Caki2 (cell line): Measurements from ENCODE around the gene FBXW2. TPM values are rescaled to one million over a fixed set of nuclear protein-coding genes. Genes with fewer than 3 reads are reported as not detected.
"Not testable (repeated sequence)": the region's sequence is repeated elsewhere in the genome, so short reads cannot be mapped to it uniquely, and the experiment has no call there.

Experiments used
- DNase-seq: peaks from one replicate; pipeline ENCODE4 v3.0.0-alpha.2; 2015; ENCODE audit warnings: low read depth
- in situ Hi-C: cut with HindIII; loops from 2 replicates; pipeline ENCODE4 v1.10.0; 2016; ENCODE audit warnings: low sequenced_read_pairs, low pct_unique_long_range_greater_than_20kb, mixed read lengths
- total RNA-seq: library from RNA; depleted of rRNA; stranded (reverse); fragments of >200 nt; shearing (Covaris generic); gene quantifications from 2 replicates; pipeline ENCODE4 v1.2.3, GENCODE V29; 2014; ENCODE audit warnings: low replicate concordance

FBXW2 gene
- total RNA-seq, 1 experiment from 2014 or later = 15.1 TPM

DNA sequence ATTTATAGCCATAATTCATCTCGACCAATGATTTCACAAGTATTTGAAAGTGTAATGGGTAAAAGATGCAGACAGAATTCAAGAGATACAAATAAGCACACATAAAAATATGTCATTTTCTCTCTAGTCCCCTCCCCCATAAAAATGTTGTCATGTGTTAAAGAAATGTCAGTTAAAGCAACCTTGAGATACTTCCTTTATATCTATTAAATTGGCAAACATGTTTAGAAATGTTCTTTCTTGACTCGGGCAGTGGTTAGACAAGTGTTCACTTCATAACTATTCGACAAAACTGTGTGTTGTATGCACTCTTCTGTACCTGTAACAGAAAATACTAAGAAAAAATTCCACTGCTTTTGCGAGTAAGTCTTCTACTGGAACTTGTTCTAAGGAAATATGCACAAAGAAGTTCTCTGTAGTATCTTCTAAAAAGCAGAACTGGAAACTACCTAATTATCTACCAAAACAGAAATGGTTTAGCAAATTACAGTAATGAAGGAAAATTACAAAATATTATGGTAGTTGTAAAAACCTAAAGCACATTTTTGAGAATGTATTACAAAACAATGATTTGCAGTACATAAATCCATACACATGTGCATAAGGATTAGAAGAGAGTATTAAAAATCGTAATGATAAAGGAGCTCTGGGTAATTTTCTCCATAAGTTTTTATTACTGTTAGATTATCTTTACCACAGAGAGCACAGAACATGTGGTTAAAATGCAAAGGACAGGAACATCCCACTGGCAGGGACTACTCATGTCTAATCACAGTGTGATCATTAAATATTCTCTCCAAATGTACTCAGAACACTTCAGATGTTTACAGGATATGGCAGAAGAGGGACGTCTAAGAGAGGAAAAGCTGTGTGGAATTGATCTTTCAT lies 35.9 kb downstream of the FBXW2 start:
- in situ Hi-C loops = no loop called here
- no peak for DNase-seq

DNA sequence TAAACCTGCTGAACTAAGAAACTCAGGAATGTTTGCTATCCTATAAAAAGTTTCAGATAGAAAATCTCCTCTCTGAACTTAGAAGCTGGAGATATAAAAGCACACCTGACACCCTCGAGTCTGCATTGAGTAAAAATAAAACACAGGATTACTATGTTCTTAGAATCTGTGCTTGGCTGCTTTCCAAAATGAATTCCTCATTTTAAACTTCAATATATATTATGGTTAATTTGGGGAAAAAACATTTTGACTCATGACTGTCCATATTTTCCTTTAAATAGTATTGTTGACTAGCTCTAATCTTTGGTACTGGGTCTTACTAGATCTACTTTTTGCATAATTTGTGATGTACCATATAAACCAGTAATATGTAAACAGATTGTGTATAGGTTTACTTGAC lies 36.7 kb downstream of the FBXW2 start:
- in situ Hi-C loops = no loop called here
- DNase-seq = no peak

DNA sequence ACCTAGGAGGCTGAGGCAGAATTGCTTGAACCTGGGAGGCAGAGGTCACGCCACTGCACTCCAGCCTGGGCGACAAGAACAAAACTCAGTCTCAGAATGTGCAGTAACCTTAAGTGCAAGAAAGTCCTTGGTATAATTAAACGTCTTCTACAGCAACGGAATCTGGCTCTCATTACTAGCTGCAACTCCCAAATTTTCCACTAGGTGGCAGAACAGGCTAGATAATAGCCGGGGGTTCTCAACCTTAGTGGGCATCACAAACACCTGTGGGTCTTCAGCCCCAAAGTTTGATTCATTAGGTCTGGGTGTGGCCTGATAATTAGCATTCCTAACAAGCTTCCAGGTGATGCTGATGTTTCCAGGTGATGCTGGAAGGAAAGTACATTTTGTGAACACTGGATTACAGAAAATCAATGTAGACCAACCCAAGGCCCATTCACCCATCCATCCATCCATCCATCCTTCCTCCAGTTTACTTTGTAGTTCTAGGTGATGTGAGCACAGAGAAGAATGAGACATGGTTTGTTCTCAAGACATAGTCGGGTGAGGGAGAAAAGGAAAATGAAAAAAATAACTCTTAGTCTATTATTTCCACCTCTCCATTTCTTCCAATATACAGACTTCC lies 37.3 kb downstream of the FBXW2 start:
- DNase-seq = peak; percentile 40
- in situ Hi-C loops = no loop called here

DNA sequence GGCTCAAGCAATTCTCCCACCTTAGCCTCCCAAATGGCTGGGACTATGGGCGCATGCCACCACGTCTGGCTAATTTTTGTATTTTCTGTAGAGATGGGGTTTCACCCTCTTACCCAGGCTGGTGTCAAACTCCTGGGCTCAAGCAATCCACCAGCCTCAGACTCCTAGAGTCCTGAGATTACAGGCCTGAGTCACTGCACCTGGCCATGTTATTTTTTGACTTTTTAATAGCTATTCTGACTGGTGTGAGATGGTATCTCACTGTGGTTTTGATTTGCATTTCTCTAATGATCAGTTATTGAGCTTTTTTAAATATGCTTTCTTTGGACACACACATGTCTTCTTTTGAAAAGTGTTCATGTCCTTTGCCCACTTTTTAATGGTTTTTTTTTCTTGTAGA lies 38.2 kb downstream of the FBXW2 start:
- no peak for DNase-seq
- in situ Hi-C loops = no loop called here

DNA sequence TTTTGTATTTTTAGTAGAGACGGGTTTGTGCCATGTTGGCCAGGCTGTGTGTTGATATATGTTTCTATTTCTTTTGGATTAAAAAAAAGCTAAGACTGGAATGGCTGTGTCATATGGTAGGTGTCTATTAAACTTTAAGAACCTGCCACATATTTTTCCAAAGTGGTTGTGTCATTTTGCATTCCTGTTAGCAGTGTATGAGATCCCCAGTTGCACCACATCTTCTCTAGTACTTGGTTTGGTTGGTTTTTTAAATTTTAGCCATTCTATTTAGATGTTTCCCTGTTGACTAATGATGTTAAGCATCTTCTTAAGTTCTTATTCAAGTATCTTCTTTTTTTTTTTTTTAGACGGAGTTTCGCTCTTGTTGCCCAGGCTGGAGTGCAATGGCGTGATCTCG lies 42.8 kb downstream of the FBXW2 start:
- in situ Hi-C loops = no loop called here

DNA sequence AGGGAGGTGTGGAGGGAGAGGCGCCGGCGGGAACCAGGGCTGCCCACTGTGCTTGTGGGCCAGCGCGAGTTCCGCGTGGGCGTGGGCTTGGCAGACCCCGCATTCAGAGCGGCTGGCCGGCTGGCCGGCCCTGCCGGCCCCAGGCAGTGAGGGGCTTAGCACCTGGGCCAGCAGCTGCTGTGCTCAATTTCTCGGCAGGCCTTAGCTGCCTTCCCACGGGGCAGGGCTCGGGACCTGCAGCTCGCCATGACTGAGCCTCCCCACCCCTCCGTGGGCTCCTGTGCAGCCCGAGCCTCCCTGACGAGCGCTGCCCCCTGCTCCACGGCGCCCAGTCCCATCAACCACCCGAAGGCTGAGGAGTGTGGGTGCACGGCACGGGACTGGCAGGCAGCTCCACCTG lies 46.9 kb downstream of the FBXW2 start:
- in situ Hi-C loops = not testable (repeated sequence)

More for the DNA sequence above, 42.8 kb downstream of the FBXW2 start:
- no peak for DNase-seq

DNA sequence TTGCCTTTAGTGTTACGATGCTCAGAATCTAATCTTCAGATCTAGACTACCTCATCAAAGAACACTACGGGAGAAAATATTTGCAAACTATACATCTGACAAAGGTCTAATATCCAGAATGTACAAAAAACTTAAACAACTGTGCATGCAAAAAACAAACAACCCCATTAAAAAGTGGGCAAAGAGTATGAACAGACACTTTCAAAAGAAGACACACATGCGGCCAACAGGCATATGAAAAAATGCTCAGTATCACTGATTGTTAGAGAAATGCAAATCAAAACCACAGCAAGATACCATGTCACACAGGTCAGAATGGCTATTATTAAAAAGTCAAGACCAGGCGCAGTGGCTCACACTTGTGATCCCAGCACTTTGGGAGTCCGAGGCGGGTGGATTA lies 47.9 kb downstream of the FBXW2 start:
- in situ Hi-C loops = no loop called here
- DNase-seq = no peak

More for the DNA sequence above, 46.9 kb downstream of the FBXW2 start:
- DNase-seq = not testable (repeated sequence)

DNA sequence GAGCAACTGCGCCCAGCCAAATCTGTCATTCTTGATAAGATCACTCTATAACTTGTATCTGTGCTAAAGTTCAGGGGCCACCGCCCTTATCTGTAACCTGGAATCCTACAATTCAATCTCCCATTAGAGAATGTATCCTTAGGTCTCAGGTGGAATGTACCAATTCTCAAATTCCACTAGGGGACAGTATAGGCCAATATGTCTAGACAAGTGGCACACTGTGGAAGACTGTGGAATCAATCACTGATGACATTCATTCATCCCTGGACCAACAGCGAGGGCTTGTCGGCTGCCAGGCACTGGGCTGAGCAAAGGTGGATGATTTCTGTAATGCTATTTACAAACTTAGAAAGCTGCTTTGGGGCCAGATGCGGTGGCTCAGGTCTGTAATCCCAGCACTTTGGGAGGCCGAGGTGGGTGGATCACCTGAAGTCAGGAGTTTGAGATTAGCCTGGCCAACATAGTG lies 50.2 kb downstream of the FBXW2 start:
- DNase-seq = no peak
- in situ Hi-C loops = no loop called here

DNA sequence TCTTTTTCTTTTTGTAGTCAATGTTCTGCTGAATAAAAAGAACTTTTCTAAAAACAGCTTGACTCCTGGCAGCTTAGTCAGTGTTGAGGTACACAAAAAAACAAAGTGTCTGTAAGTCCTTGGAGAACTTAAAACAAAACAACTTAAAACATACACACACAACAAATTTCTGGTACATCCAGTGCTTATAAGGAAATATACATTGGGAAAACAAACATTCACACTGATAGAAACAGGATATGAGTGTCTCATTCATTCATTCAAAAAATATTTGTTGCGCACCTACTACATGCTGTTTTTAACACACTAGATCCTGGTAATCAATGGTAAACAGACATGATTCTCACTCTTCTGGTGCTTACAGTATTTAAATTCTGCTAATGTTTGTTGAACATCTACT lies 51.5 kb downstream of the FBXW2 start:
- in situ Hi-C loops = no loop called here
- no peak for DNase-seq

DNA sequence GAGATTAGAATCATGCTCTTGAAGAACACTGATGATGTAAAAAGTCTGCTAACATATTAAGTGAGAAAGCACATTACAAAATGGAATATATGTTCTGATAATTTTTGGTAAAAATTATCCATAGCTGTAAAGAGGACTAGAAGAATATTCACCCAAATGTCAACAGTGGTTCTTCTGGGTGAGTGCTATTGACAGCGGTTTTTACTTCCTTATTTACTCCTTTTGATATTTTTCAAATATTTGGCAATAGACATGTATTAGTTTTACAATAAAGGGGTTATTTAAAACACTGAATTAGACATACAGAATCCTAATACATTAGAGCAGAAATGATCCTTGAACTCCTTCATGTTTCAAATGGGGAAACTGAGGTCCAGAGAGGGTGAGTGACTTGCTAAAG lies 52.0 kb downstream of the FBXW2 start:
- no peak for DNase-seq
- in situ Hi-C loops = no loop called here

DNA sequence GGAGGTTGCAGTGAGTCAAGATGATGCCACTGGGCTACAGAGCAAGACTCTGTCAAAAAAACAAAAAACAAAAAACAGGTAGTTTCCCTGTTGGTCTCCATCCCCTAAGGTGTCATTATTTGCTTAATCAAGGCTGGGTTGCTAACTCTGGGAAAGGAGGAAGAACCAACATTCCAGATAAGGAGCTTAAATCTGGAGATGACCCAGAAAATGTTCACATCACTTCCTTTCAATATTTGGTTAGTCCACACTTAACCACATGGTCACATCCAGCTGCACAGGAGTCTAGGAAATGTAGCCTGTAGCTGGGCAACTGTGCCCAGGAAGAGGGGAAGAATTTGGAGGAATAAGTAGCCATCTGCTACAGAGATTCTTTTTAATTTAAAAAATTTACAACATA lies 53.1 kb downstream of the FBXW2 start:
- in situ Hi-C loops = no loop called here
- DNase-seq = no peak

DNA sequence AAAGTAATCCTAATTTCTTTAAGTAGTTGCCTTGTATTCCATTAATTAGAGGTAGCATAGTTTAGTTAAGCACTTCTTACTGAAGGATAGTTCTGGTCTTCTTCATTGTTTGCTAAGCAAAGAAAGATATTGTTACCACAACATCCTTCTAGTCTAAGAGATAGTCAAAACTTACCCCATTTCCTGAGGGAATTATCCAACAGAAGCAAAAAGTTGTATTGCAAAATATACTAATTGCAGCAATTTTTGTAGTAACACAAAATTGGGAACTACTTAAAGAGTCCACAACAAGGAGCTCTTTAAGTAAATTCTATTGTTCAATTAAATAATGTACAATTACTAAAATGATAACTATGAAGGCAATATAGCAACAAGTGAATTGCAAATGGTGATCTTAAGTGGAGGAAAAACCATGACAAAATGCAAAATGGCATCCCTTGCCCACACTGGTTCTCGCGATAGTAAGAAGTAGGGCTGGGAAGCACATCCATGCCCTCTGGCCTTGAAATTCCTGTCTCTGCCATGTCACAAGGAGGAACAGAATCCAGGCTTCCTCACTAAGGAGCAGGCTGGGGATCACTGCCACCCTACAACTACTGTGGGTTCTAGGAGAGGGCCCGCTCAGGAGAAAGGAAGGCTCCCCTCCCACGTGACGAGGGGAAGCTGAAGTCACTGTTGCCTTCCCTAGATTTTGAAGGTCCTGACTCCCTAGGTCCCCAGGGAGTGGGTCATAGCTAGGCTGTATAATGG lies 55.6 kb downstream of the FBXW2 start:
- in situ Hi-C loops = no loop called here
- no peak for DNase-seq

DNA sequence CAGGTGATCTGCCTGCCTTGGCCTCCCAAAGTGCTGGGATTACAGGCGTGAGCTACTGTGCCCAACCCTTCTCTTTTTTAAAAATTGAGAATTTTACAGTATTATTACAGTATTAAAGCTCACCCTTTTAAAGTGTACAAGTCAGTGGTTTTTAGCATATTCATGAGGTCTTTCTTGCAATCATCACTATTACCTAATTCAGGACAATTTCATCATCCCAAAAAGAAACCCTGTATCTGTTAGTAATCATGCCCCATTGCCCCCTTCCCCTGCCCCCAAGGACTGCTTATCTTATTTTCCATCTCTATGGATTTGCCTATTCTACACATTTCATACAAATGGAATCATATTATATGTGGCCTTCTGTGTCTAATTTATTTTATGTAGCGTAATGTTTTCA lies 56.3 kb downstream of the FBXW2 start:
- in situ Hi-C loops = no loop called here

DNA sequence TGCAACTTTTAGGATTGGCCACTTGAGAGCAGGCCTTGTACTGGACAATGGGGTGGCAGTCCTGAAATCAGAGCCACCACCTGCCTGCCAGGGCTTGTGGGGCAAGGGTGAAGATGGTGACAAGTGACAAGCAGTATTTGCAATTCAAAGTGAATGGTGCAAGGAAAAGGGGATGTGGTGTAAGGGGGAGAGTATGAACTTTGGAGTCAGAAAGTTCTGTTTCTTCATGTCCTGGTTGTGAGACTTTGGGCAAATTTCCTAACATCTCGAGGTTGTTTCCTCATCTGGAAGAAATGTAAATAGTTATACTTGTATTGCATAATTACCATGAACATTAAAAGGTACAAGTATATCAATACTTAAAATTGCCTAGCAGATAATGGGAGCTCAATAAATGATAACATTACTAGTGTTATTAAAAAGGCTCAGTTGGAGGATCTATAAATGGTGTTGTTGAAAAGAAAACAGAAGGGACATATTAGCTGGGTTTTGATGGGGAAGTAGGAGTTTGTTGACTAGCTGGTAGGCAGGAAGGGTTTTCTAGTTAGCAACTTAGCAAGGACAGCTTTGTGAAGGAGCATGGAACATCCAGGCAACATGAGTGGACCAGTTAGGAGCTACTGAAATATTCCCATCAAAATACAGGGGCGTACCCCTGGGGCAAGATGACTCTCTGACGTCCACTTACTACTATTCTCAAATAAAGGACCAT lies 57.6 kb downstream of the FBXW2 start:
- no peak for DNase-seq

More for the DNA sequence above, 56.3 kb downstream of the FBXW2 start:
- DNase-seq = no peak

DNA sequence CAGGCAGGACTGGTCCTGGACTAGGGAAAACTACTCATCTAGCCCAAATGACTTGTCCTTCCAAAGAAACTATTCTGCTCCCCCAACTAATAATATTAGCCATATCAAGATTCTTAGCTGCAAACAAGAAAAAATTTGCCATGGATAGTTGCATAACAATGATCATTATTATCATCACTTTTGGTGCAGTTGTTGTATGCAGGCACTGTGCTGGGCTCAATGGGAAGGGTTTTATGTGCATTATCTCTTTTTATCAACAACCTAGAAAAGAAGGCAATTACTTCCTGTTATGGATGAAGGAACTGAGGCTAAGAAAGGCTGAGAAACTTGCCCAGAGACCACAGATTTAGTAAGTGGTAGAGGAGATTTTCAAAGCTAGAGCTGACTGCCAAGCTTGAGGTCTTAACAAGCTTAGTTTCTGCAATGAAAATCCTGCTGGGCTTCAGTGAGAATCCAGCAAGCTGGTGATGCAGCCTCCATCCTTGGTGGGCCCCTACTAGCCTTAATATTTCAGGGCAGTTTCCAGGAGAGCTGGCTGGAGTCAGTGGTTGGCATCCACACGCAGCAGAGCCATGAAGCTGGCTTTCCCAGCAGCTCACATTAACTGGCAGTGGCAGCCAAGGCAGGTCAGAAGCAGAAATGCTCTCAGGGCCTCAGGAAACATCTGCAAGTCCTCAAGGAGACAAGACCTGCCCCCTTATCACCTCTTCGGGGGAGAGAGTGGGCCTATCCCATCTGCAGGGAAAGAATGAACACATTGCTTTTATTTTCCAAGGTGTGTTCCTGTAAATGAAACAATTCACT lies 58.4 kb downstream of the FBXW2 start:
- in situ Hi-C loops = no loop called here
- no peak for DNase-seq

More for the DNA sequence above, 57.6 kb downstream of the FBXW2 start:
- in situ Hi-C loops = no loop called here

DNA sequence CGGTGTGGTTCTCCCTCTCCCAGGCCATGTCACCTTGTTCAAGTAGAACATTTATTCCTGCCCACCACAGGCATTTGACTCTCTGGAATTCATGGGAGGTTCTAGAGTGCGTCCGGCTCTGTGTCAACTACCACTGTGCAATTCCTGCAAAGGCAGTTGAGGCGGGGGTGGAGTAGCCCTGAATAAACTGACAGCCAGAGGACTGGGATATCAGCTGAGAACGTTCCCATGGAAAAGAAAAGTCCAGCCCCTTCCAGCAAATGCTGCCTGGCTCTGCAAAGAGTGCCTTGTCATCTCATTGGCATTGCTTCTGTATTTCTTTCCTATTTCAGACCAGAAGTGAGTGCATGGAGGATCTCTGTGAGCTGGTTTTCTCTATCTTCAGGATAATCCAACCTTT lies 60.0 kb downstream of the FBXW2 start:
- DNase-seq = peak; percentile 49
- in situ Hi-C loops = no loop called here

DNA sequence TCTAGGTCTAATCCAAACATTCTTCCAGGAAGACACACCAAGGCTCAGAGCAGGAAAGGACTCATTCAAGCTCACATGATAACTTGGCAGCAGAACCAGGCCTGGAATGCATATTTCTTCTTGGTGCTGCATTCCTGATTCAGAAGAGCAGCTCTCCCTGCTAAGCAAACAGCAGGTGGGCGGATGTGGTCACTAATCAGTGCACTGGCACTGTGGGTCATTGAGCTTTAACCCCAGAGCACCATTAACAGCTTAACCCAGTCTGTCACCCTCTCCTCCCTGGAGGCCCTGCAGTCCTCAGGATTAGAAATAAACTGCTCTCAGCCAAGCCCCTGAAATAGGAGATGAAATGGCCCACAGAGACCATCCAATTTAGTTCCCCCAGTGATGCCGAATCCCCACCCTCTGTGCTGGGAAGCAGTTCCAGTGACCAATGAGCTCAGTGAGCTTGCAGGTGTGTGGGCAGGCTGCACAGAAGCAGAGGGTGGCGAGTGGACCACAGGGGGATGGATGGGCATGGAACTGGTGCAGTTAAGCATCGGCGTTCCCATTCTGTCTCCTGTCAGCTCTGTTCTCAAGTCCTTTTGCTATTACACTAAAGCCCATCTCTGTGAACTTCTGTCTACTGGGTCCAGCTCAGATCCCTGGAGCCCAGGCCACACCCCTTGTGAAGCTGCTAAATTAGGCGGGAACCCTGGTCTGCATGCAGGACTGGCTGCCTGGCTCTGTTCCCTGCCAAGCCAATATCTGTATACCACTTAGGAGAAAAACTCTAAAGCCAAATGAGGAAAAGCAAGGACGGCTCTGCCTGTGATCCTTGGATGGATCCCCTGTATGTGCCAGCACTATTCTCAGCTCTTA lies 62.3 kb downstream of the FBXW2 start:
- in situ Hi-C loops = no loop called here
- peak; percentile 96 for DNase-seq
